Testis (tissue), 2 donors: Measurements from ENCODE around the gene INMT.

Experiments used
- POLR2A ChIP-seq: fragments of 450-650 bp; IDR thresholded peaks from one replicate; pipeline ENCODE4 v1.6.1; 2017; ENCODE audit warnings: antibody characterized with exemption, mild to moderate bottlenecking, moderate library complexity
- TF ChIP-seq, protein P1 (sequence below), 3 experiments: fragments of 450-650 bp in 2 of 3; fragments of 200-600 bp in 1 of 3; sonication (generic) in 1 of 3; IDR thresholded peaks; one replicate each; pipeline ENCODE4 v1.5.1; 2016 to 2019; ENCODE audit warnings: antibody characterized with exemption in 3 of 3, mild to moderate bottlenecking in 2 of 3, moderate library complexity in 1 of 3

DNA sequence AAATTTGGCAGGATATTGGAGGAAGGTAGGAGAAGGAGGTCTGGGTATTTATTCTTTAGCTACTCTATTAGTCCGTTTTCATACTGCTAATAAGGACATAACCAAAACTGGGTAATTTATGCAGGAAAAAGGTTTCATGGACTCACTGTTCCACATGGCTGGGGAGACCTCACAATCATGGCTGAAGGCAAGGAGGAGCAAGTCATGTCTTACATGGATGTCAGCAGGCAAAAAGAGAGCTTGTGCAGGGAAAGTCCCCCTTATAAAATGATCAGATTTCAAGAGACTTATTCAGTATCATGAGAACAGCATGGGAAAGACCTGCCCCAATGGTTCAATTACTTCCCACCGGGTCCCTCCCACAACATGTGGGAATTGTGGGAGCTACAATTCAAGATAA, 1.9 kb upstream of the INMT start:
- TF ChIP-seq, protein P1, sequence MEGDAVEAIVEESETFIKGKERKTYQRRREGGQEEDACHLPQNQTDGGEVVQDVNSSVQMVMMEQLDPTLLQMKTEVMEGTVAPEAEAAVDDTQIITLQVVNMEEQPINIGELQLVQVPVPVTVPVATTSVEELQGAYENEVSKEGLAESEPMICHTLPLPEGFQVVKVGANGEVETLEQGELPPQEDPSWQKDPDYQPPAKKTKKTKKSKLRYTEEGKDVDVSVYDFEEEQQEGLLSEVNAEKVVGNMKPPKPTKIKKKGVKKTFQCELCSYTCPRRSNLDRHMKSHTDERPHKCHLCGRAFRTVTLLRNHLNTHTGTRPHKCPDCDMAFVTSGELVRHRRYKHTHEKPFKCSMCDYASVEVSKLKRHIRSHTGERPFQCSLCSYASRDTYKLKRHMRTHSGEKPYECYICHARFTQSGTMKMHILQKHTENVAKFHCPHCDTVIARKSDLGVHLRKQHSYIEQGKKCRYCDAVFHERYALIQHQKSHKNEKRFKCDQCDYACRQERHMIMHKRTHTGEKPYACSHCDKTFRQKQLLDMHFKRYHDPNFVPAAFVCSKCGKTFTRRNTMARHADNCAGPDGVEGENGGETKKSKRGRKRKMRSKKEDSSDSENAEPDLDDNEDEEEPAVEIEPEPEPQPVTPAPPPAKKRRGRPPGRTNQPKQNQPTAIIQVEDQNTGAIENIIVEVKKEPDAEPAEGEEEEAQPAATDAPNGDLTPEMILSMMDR (IDR thresholded peaks at IDR 0.05), result no peak
- TF ChIP-seq POLR2A, result no peak
